KOPT-K1 (cell line): Measurements from ENCODE around the gene RAB40C.

Experiments
- H3K27ac ChIP-seq: fragments of 200-600 bp; sonication (generic); 2 replicates; pipeline ENCODE4 v1.5.1; 2016; ENCODE audit warnings: antibody characterized with exemption, mild to moderate bottlenecking, low read depth, low read length; ENCODE audit not compliant: poor library complexity, severe bottlenecking
- H3K36me3 ChIP-seq: fragments of 200-600 bp; sonication (generic); 2 replicates; pipeline ENCODE4 v1.5.1; 2017; ENCODE audit warnings: antibody characterized with exemption, mild to moderate bottlenecking, low read length, moderate library complexity; ENCODE audit not compliant: insufficient read depth
- H3K9me3 ChIP-seq: fragments of 200-600 bp; sonication (generic); 2 replicates; pipeline ENCODE4 v1.5.1; 2017; ENCODE audit warnings: antibody characterized with exemption, low read length, mild to moderate bottlenecking; ENCODE audit not compliant: insufficient read depth, poor library complexity, severe bottlenecking

The RAB40C gene

GRCh38 chr16:642189-643049 is 52.6 kb downstream of the RAB40C start:
- Histone ChIP-seq H3K36me3 (no peaks in the 10 kb centered on the region), H3K9me3 (no peaks in the 10 kb centered on the region), H3K27ac (no peak overlapping the region)

- Histone ChIP-seq H3K27ac (no peak overlapping the region), H3K9me3 (no peaks in the 10 kb centered on the region), H3K36me3 (no peaks in the 10 kb centered on the region)
These were observed 53.1 kb downstream of the RAB40C start for GRCh38 chr16:643050-643368.

GRCh38 chr16:644556-644955 is 54.7 kb downstream of the RAB40C start:
- H3K36me3 ChIP-seq, result no peaks in the 10 kb centered on the region
- H3K9me3 ChIP-seq, result no peaks in the 10 kb centered on the region
- no peak overlapping the region for H3K27ac ChIP-seq

- H3K36me3 ChIP-seq, result no peaks in the 10 kb centered on the region
- no peak overlapping the region for H3K27ac ChIP-seq
- H3K9me3 ChIP-seq, result no peaks in the 10 kb centered on the region
These were observed 56.2 kb downstream of the RAB40C start for GRCh38 chr16:645852-646678.

GRCh38 chr16:646679-647172 is 56.9 kb downstream of the RAB40C start:
- Histone ChIP-seq H3K9me3 (no peaks in the 10 kb centered on the region), H3K36me3 (peaks cover under 1% of the 10 kb centered on the region; the same call in 1 of the 2 replicates), H3K27ac (no peak overlapping the region)

- H3K36me3 ChIP-seq, result peaks cover 7% of the 10 kb centered on the region; the same call in 1 of the 2 replicates
- no peak overlapping the region for H3K27ac ChIP-seq
- no peaks in the 10 kb centered on the region for H3K9me3 ChIP-seq
These were observed 57.5 kb downstream of the RAB40C start for GRCh38 chr16:647173-647902.

- peaks cover 15% of the 10 kb centered on the region; the same call in 1 of the 2 replicates for H3K36me3 ChIP-seq
- no peaks in the 10 kb centered on the region for H3K9me3 ChIP-seq
- H3K27ac ChIP-seq, result peak overlapping the region; percentile 83
These were observed 58.4 kb downstream of the RAB40C start for GRCh38 chr16:648071-648780.

- H3K36me3 ChIP-seq, result peaks cover 22% of the 10 kb centered on the region; the same call in 1 of the 2 replicates
- peak within 1 kb of the TSS; percentile 83 for H3K27ac ChIP-seq
- H3K9me3 ChIP-seq, result no peaks in the 10 kb centered on the region
These were observed 59.1 kb downstream of the RAB40C start, which contains the start of gene WDR90 for GRCh38 chr16:648781-649589. TSS of gene WDR90 (plus strand) at chr16:649365. CDS start at chr16:649417, 52 bp downstream.

GRCh38 chr16:649631-650030 is 59.8 kb downstream of the RAB40C start:
- Histone ChIP-seq H3K27ac (peak overlapping the region; percentile 83), H3K9me3 (no peaks in the 10 kb centered on the region), H3K36me3 (peaks cover 23% of the 10 kb centered on the region; the same call in 1 of the 2 replicates)

- Histone ChIP-seq H3K27ac (no peak overlapping the region), H3K9me3 (no peaks in the 10 kb centered on the region), H3K36me3 (peaks cover 45% of the 10 kb centered on the region; the same call in 1 of the 2 replicates)
These were observed 62.0 kb downstream of the RAB40C start for GRCh38 chr16:651844-652243.

- no peaks in the 10 kb centered on the region for H3K9me3 ChIP-seq
- H3K36me3 ChIP-seq, result peaks cover 53% of the 10 kb centered on the region; the same call in 1 of the 2 replicates
- no peak overlapping the region for H3K27ac ChIP-seq
These were observed 62.8 kb downstream of the RAB40C start for GRCh38 chr16:652454-653305.

- Histone ChIP-seq H3K36me3 (peaks cover 67% of the 10 kb centered on the region; the same call in 1 of the 2 replicates), H3K9me3 (no peaks in the 10 kb centered on the region), H3K27ac (no peak overlapping the region)
These were observed 64.2 kb downstream of the RAB40C start for GRCh38 chr16:654034-654433.

- Histone ChIP-seq H3K9me3 (no peaks in the 10 kb centered on the region), H3K27ac (no peak overlapping the region), H3K36me3 (peaks cover 76% of the 10 kb centered on the region; the same call in 1 of the 2 replicates)
These were observed 67.6 kb downstream of the RAB40C start for GRCh38 chr16:657487-657886.
